Gastrocnemius medialis (tissue), 4 donors: ENCODE measurements around the gene CALML5. TPM values are rescaled to one million over a fixed set of nuclear protein-coding genes. Genes with fewer than 3 reads are reported as not detected.

Source experiments
- ATAC-seq, 2 donors: fragments of 150-250 bp; one replicate each; pipeline ENCODE4 v1.9.1; 2016
- DNase-seq, 2 donors: peaks; one replicate each; pipeline ENCODE4 v3.0.0-alpha.2; 2019
- H3K27ac ChIP-seq, 4 donors: fragments of 200-600 bp; sonication (generic); 1 replicate in 1 of 4; 2 replicates in 3 of 4; pipeline ENCODE4 v1.5.1; 2016 to 2018; ENCODE audit warnings: mild to moderate bottlenecking in 2 of 4, moderate library complexity in 1 of 4
- H3K27me3 ChIP-seq, 3 donors: fragments of 200-600 bp; sonication (generic) in 2 of 3; 1 replicate in 1 of 3; 2 replicates in 2 of 3; pipeline versions ENCODE4 v1.5.1 to v1.6.0; 2016 to 2019; ENCODE audit warnings: mild to moderate bottlenecking in 1 of 3, moderate library complexity in 1 of 3
- H3K36me3 ChIP-seq, 2 donors: fragments of 200-600 bp; sonication (generic) in 1 of 2; one replicate each; pipeline ENCODE4 v1.5.1; 2017 to 2018
- H3K4me1 ChIP-seq, 2 donors: fragments of 200-600 bp; sonication (generic) in 1 of 2; one replicate each; pipeline ENCODE4 v1.5.1; 2016 to 2017; ENCODE audit warnings: mild to moderate bottlenecking in 2 of 2
- H3K4me3 ChIP-seq, 4 donors: fragments of 200-600 bp; sonication (generic) in 3 of 4; 1 replicate in 1 of 4; 2 replicates in 3 of 4; pipeline ENCODE4 v1.5.1; 2016 to 2019; ENCODE audit warnings: mild to moderate bottlenecking in 2 of 4
- H3K9me3 ChIP-seq, 3 donors: fragments of 200-600 bp; sonication (generic) in 2 of 3; 1 replicate in 1 of 3; 2 replicates in 2 of 3; pipeline ENCODE4 v1.5.1; 2016 to 2019
- POLR2A ChIP-seq, 2 donors: fragments of 450-650 bp; IDR thresholded peaks; one replicate each; pipeline ENCODE4 v1.6.1; 2017; ENCODE audit warnings: antibody characterized with exemption in 2 of 2, mild to moderate bottlenecking in 2 of 2, moderate library complexity in 2 of 2
- in situ Hi-C, 4 donors: fragments of 200-750 bp; cut with MboI; loops; one replicate each; pipeline versions ENCODE4 v1.15.0 to v1.8.0; 2017; ENCODE audit warnings: low sequenced_read_pairs in 4 of 4
- intact Hi-C: fragments of 100-400 bp; cut with DNase I; formaldehyde crosslinking; loops from one replicate; pipeline ENCODE4 v1.15.1; 2023; ENCODE audit warnings: low total_unique reads
- total RNA-seq, 4 donors: library from RNA; depleted of rRNA; stranded (reverse); fragments of >200 nt; gene quantifications; one replicate each; pipeline versions ENCODE4 v1.1.0 to v1.2.3, GENCODE V29; 2016
- TF ChIP-seq, protein P1 (sequence below), 5 experiments: fragments of 450-650 bp in 3 of 5; fragments of 200-600 bp in 2 of 5; sonication (generic) in 2 of 5; IDR thresholded peaks in 4 of 5; conservative IDR thresholded peaks in 1 of 5; 1 replicate in 4 of 5; 2 replicates in 1 of 5; pipeline ENCODE4 v1.5.1; 2016 to 2019; ENCODE audit warnings: antibody characterized with exemption in 5 of 5, mild to moderate bottlenecking in 3 of 5, moderate library complexity in 3 of 5

CALML5 gene
- total RNA-seq, 4 donors from 2014 or later = not detected

DNA sequence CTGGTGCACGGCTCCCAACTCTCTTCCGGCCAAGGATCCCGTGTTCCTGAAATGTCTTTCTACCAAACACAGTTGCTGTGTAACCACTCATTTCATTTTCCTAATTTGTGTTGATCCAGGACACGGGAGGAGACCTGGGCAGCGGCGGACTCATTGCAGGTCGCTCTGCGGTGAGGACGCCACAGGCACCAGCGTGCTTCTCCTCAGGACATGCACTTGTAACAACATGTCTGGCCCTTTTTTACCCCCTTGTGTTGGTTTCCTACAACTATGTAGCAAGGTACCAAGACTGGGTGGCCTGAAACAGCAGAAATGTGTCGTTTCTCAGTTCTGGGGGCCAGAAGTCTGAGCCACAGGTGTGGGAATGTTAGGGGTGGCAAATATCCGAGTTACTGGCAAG lies 18.2 kb downstream of the CALML5 start:
- no peaks in the 10 kb centered on the region for H3K9me3 ChIP-seq
- H3K4me3 ChIP-seq = no peak overlapping the region
- no peaks in the 10 kb centered on the region for H3K4me1 ChIP-seq
- in situ Hi-C loops = no loop called here
- DNase-seq (no peak), ATAC-seq (no peak)
- intact Hi-C loops = no loop called here
- H3K27me3 ChIP-seq = no peaks in the 10 kb centered on the region
- TF ChIP-seq POLR2A (IDR thresholded peaks at IDR 0.05) = no peak
- TF ChIP-seq, protein P1, sequence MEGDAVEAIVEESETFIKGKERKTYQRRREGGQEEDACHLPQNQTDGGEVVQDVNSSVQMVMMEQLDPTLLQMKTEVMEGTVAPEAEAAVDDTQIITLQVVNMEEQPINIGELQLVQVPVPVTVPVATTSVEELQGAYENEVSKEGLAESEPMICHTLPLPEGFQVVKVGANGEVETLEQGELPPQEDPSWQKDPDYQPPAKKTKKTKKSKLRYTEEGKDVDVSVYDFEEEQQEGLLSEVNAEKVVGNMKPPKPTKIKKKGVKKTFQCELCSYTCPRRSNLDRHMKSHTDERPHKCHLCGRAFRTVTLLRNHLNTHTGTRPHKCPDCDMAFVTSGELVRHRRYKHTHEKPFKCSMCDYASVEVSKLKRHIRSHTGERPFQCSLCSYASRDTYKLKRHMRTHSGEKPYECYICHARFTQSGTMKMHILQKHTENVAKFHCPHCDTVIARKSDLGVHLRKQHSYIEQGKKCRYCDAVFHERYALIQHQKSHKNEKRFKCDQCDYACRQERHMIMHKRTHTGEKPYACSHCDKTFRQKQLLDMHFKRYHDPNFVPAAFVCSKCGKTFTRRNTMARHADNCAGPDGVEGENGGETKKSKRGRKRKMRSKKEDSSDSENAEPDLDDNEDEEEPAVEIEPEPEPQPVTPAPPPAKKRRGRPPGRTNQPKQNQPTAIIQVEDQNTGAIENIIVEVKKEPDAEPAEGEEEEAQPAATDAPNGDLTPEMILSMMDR (IDR thresholded peaks at IDR 0.05 in 4 of 5, conservative IDR thresholded peaks at IDR 0.05 in 1 of 5) = no peak
- H3K27ac ChIP-seq = no peak overlapping the region
- H3K36me3 ChIP-seq = no peaks in the 10 kb centered on the region

DNA sequence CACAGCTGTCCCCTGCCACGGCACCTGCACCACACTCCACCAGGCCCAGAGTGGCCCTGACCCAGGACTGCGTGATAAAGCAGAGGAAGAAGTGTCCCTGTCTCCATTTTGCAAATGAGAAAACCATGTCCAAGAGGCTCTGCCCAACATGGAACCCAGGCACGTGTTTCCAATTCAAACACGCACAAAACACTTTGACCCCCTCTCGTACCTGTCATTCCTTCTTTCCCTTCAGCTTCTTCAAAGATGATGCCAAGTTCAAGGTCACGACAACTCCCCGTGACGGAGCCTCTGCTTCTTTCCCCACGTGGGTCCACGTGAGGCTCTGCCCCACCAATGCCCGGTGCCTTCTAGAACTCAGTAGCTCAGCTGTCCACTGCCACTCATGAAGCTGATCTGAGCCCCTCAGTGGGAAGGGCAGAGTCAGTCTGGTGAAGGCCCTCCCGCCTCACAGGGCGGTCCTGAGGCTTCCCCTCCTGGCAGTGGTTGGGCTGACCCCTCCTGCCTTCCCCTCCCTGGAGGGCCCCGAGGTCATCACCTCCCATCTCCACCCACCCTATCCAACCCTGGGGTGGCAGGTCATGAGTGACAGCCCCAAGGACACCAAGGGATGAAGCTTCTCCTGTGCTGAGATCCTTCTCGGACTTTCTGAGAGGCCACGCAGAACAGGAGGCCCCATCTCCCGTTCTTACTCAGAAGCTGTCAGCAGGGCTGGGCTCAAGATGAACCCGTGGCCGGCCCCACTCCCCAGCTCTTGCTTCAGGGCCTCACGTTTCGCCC lies 19.0 kb downstream of the CALML5 start:
- intact Hi-C loops (no loop called here), in situ Hi-C loops (no loop called here)
- TF ChIP-seq, protein P1 (IDR thresholded peaks at IDR 0.05 in 4 of 5, conservative IDR thresholded peaks at IDR 0.05 in 1 of 5) = no peak
- no peak for TF ChIP-seq POLR2A (IDR thresholded peaks at IDR 0.05)
- Histone ChIP-seq H3K4me1 (no peaks in the 10 kb centered on the region), H3K36me3 (no peaks in the 10 kb centered on the region), H3K27ac (no peak overlapping the region), H3K9me3 (no peaks in the 10 kb centered on the region), H3K27me3 (no peaks in the 10 kb centered on the region), H3K4me3 (no peak overlapping the region)
- no peak for ATAC-seq
- DNase-seq = no peak

DNA sequence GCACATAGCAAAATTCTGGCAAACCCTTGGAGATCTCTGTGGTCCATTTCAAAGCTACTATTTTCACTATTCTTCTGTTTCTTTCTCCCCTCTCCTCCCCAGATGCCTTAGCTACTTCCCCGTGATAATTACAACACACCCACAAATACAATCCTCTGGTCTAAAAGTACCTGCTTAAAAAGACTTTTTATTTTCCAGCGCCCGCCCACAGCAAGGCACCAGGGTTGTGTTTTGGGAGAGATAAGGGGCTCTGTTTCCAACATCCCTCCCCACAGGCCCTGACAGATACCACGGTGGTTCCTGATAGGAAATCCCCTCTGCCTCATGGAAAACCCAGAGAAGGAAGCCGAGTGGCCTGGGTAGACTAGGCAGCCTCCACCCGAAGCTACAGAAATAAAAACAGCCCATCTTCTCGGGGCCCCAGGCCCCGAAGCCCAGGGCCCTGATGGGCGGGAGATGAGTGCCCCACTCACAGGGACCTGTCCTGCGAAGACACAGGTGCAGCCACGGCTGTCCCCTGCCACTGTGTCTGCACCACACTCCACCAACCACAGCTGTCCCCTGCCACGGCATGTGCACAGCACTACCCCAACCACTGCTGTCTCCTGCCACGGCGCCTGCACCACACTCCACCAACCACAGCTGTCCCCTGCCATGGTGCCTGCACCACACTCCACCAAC lies 19.7 kb downstream of the CALML5 start:
- TF ChIP-seq POLR2A (IDR thresholded peaks at IDR 0.05) = no peak
- TF ChIP-seq, protein P1 (IDR thresholded peaks at IDR 0.05 in 4 of 5, conservative IDR thresholded peaks at IDR 0.05 in 1 of 5) = no peak
- intact Hi-C loops = no loop called here
- in situ Hi-C loops = no loop called here
- ATAC-seq = no peak
- no peaks in the 10 kb centered on the region for H3K4me1 ChIP-seq
- no peak overlapping the region for H3K27ac ChIP-seq
- H3K9me3 ChIP-seq = no peaks in the 10 kb centered on the region
- H3K36me3 ChIP-seq = no peaks in the 10 kb centered on the region
- no peak overlapping the region for H3K4me3 ChIP-seq
- no peak for DNase-seq
- H3K27me3 ChIP-seq = no peaks in the 10 kb centered on the region

DNA sequence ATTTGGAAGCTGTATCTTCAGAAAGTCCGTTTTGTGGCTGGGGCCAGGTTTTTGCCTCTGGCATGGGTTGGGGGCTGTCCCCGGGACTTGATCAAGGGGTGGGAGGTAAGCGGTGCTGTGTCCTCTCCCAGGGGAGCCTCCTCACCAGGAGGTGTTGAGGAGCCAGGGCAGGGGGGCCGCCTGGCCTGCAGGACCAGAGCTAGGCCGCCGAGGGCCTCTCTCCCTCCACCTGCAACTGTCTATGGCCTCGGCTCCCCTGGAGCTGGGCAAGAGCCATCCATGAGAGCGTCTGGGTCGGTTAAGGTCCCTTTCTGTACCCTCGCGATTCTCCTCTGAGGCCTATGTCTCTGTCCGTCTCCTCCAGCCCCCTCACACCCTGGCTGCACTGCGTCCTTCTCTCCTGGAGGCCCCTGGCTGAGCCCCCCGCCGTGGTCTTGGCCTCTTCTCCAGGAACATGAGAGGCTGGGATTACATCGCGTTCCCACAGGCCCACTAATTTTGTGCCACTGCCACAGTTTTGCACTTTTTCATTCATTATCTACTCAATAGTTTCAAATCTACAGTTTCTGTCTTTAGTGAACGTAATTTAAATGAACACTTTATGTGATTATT lies 20.6 kb downstream of the CALML5 start:
- intact Hi-C loops = no loop called here

More for the DNA sequence above, 20.6 kb downstream of the CALML5 start:
- no peak for ATAC-seq
- Histone ChIP-seq H3K36me3 (no peaks in the 10 kb centered on the region), H3K4me3 (no peak overlapping the region), H3K4me1 (no peaks in the 10 kb centered on the region), H3K27ac (no peak overlapping the region), H3K9me3 (no peaks in the 10 kb centered on the region), H3K27me3 (no peaks in the 10 kb centered on the region)
- TF ChIP-seq POLR2A (IDR thresholded peaks at IDR 0.05) = no peak
- TF ChIP-seq, protein P1 (IDR thresholded peaks at IDR 0.05 in 4 of 5, conservative IDR thresholded peaks at IDR 0.05 in 1 of 5) = no peak
- in situ Hi-C loops = no loop called here
- DNase-seq = no peak
